ENCODE measurements around the gene TMPRSS2. TPM values are rescaled to one million over a fixed set of nuclear protein-coding genes. Genes with fewer than 3 reads are reported as not detected.

Gene TMPRSS2
- total RNA-seq, 4 donors from 2014 or later: not detected

DNA sequence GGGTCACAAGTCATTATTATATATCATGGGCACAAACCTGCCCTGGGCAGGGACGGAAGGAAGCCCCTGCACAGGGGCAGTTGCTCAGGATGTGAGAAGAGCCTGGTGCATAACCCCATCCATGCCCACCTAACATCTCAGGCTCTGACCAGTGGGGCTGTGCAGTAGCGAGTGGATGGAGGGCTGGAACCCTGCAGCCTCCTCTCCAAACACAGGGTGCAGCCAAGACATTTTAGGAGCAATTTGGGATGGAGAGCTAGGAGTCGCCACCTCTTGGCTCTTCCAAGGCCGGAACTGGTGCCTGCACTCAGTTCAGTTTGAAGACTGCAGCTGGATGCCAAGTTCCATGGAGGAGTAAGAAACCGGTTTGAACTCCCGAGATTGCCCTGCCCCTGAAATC lies 79.1 kb downstream of the TMPRSS2 start:
- peaks cover 0 to 28% (median 4%) of the 10 kb centered on the region in 4 donors for H3K4me1 ChIP-seq
- no peak overlapping the region for H3K4me3 ChIP-seq
- no peaks in the 10 kb centered on the region for H3K9me3 ChIP-seq
- peaks cover 0 to 49% (median 6%) of the 10 kb centered on the region in 3 donors for H3K36me3 ChIP-seq
- no peaks in the 10 kb centered on the region for H3K27me3 ChIP-seq
- DNase-seq (ENCODE audit: low spot score in 2 of 2): no peak
- H3K27ac ChIP-seq: no peak overlapping the region
- 87 to 91% methylated on average over 6 of the region's 6 CpGs for WGBS, 2 donors
- TF ChIP-seq EP300 (IDR thresholded peaks at IDR 0.05) (no peak), POLR2A (IDR thresholded peaks at IDR 0.05) (no peak)
- TF ChIP-seq, protein P1, sequence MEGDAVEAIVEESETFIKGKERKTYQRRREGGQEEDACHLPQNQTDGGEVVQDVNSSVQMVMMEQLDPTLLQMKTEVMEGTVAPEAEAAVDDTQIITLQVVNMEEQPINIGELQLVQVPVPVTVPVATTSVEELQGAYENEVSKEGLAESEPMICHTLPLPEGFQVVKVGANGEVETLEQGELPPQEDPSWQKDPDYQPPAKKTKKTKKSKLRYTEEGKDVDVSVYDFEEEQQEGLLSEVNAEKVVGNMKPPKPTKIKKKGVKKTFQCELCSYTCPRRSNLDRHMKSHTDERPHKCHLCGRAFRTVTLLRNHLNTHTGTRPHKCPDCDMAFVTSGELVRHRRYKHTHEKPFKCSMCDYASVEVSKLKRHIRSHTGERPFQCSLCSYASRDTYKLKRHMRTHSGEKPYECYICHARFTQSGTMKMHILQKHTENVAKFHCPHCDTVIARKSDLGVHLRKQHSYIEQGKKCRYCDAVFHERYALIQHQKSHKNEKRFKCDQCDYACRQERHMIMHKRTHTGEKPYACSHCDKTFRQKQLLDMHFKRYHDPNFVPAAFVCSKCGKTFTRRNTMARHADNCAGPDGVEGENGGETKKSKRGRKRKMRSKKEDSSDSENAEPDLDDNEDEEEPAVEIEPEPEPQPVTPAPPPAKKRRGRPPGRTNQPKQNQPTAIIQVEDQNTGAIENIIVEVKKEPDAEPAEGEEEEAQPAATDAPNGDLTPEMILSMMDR (IDR thresholded peaks at IDR 0.05): no peak

- peaks cover 0 to 43% (median 6%) of the 10 kb centered on the region in 3 donors for H3K36me3 ChIP-seq
- H3K27me3 ChIP-seq: no peaks in the 10 kb centered on the region
- no peak for TF ChIP-seq EP300 (IDR thresholded peaks at IDR 0.05)
- no peak for TF ChIP-seq POLR2A (IDR thresholded peaks at IDR 0.05)
- TF ChIP-seq, protein P1 (IDR thresholded peaks at IDR 0.05): no peak
- H3K4me1 ChIP-seq: peaks cover 0 to 28% (median 4%) of the 10 kb centered on the region in 4 donors
- no peak overlapping the region for H3K27ac ChIP-seq
- H3K4me3 ChIP-seq: no peak overlapping the region
- WGBS, 2 donors: 92 to 96% methylated on average over 8 of the region's 8 CpGs
- DNase-seq (ENCODE audit: low spot score in 2 of 2): no peak
- no peaks in the 10 kb centered on the region for H3K9me3 ChIP-seq
Measured at GRCh38 chr21:41428311-41428710, 79.6 kb downstream of the TMPRSS2 start.

- WGBS, 2 donors: 92 to 93% methylated on average over 8 of the region's 8 CpGs
- Histone ChIP-seq H3K36me3 (peaks cover 0 to 36% (median 0%) of the 10 kb centered on the region in 3 donors), H3K9me3 (no peaks in the 10 kb centered on the region), H3K4me1 (peaks cover 0 to 28% (median 4%) of the 10 kb centered on the region in 4 donors), H3K27ac (peak overlapping the region in 1 of 4 donors; percentile 8), H3K4me3 (no peak overlapping the region), H3K27me3 (no peaks in the 10 kb centered on the region)
- TF ChIP-seq POLR2A (IDR thresholded peaks at IDR 0.05) (no peak), EP300 (IDR thresholded peaks at IDR 0.05) (no peak)
- TF ChIP-seq, protein P1 (IDR thresholded peaks at IDR 0.05): no peak
- DNase-seq (ENCODE audit: low spot score in 2 of 2): no peak
Measured at GRCh38 chr21:41427556-41427955, 80.4 kb downstream of the TMPRSS2 start.

- no peak for DNase-seq (ENCODE audit: low spot score in 2 of 2)
- WGBS, 2 donors: 25 to 29% methylated on average over 27 to 41 of the region's 41 CpGs
Measured at GRCh38 chr21:41426676-41427404, 81.1 kb downstream of the TMPRSS2 start.

More at GRCh38 chr21:41426676-41427404, 81.1 kb downstream of the TMPRSS2 start:
- Histone ChIP-seq H3K9me3 (no peaks in the 10 kb centered on the region), H3K4me3 (peak overlapping the region; percentile 55 to 80 (median 68)), H3K36me3 (peaks cover 0 to 29% (median 0%) of the 10 kb centered on the region in 3 donors), H3K4me1 (peaks cover 0 to 34% (median 5%) of the 10 kb centered on the region in 4 donors), H3K27ac (peak overlapping the region; percentile 13 to 86 (median 64)), H3K27me3 (no peaks in the 10 kb centered on the region)
- TF ChIP-seq, protein P1 (IDR thresholded peaks at IDR 0.05): no peak
- no peak for TF ChIP-seq POLR2A (IDR thresholded peaks at IDR 0.05)
